HS-5 (cell line): ENCODE measurements around the gene LRRC36.
A peak's percentile ranks its signal among the peaks of the same experiment; 100 is the strongest.
"Not testable (repeated sequence)": the region's sequence is repeated elsewhere in the genome, so short reads cannot be mapped to it uniquely, and the experiment has no call there.

Experiments
- DNase-seq: peaks from one replicate; pipeline ENCODE4 v3.0.0-alpha.2; 2012; ENCODE audit warnings: low read depth

LRRC36 gene

GRCh38 chr16:67405336-67405735, 78.7 kb downstream of the LRRC36 start:
- no peak for DNase-seq

GRCh38 chr16:67406111-67406971, 79.7 kb downstream of the LRRC36 start:
- DNase-seq = peak; percentile 68

- DNase-seq = no peak
These were observed 80.7 kb downstream of the LRRC36 start for GRCh38 chr16:67407176-67407787.

- no peak for DNase-seq
These were observed 81.3 kb downstream of the LRRC36 start for GRCh38 chr16:67407788-67408452.

GRCh38 chr16:67409631-67410030, 83.0 kb downstream of the LRRC36 start:
- no peak for DNase-seq

- no peak for DNase-seq
These were observed 84.7 kb downstream of the LRRC36 start for GRCh38 chr16:67411339-67411738.

GRCh38 chr16:67412294-67412693, 85.7 kb downstream of the LRRC36 start:
- no peak for DNase-seq

- no peak for DNase-seq
These were observed 87.6 kb downstream of the LRRC36 start for GRCh38 chr16:67413978-67414911.

- DNase-seq = not testable (repeated sequence)
These were observed 88.8 kb downstream of the LRRC36 start for GRCh38 chr16:67415421-67415820.

- DNase-seq = no peak
These were observed 89.5 kb downstream of the LRRC36 start, which contains the start of gene ZDHHC1 for GRCh38 chr16:67415872-67416793. TSS of gene ZDHHC1 (minus strand) at chr16:67416477. CDS start at chr16:67407775, 8,702 bp downstream.

GRCh38 chr16:67417333-67418061, 90.9 kb downstream of the LRRC36 start:
- no peak for DNase-seq

- no peak for DNase-seq
These were observed 92.9 kb downstream of the LRRC36 start for GRCh38 chr16:67419502-67419901.

- DNase-seq = no peak
These were observed 93.3 kb downstream of the LRRC36 start for GRCh38 chr16:67419931-67420330.

- no peak for DNase-seq
These were observed 94.4 kb downstream of the LRRC36 start for GRCh38 chr16:67421030-67421429.

- no peak for DNase-seq
These were observed 96.4 kb downstream of the LRRC36 start for GRCh38 chr16:67423015-67423414.

- no peak for DNase-seq
These were observed 97.1 kb downstream of the LRRC36 start for GRCh38 chr16:67423611-67424260.

GRCh38 chr16:67424261-67424615, 97.6 kb downstream of the LRRC36 start:
- DNase-seq = no peak

GRCh38 chr16:67425061-67425460, 98.4 kb downstream of the LRRC36 start:
- DNase-seq = no peak

- no peak for DNase-seq
These were observed 99.0 kb downstream of the LRRC36 start for GRCh38 chr16:67425580-67425979.
